H9 (cell line): ENCODE measurements around the gene LRP1. TPM values are rescaled to one million over a fixed set of nuclear protein-coding genes. Genes with fewer than 3 reads are reported as not detected.

Source experiments
- DNase-seq: peaks from one replicate; pipeline ENCODE4 v3.0.0-alpha.2; 2017
- H2AFZ ChIP-seq: one replicate; pipeline ENCODE4 v1.6.1; 2013; ENCODE audit warnings: mild to moderate bottlenecking, low read length, control low read depth, moderate library complexity
- H2AK5ac ChIP-seq: 2 replicates; pipeline ENCODE4 v1.6.1; 2013; ENCODE audit warnings: low read length, control low read depth, mixed read lengths; ENCODE audit not compliant: insufficient read length
- H2BK120ac ChIP-seq: one replicate; pipeline ENCODE4 v1.6.1; 2013; ENCODE audit warnings: low read depth, mild to moderate bottlenecking, low read length, control low read depth, inconsistent platforms; ENCODE audit not compliant: poor library complexity, severe bottlenecking
- H2BK12ac ChIP-seq: 2 replicates; pipeline ENCODE4 v1.6.1; 2013; ENCODE audit warnings: low read length, control low read depth, mixed read lengths, low read depth; ENCODE audit not compliant: insufficient read length
- H2BK15ac ChIP-seq: 2 replicates; pipeline ENCODE4 v1.6.1; 2013; ENCODE audit warnings: low read depth, low read length, control low read depth
- H2BK20ac ChIP-seq: one replicate; pipeline ENCODE4 v1.6.1; 2013; ENCODE audit warnings: low read depth, mild to moderate bottlenecking, low read length, control low read depth, inconsistent platforms; ENCODE audit not compliant: poor library complexity, severe bottlenecking
- H2BK5ac ChIP-seq: 2 replicates; pipeline ENCODE4 v1.6.1; 2013; ENCODE audit warnings: low read length, control low read depth, mixed read lengths; ENCODE audit not compliant: insufficient read length
- H3K14ac ChIP-seq: 2 replicates; pipeline ENCODE4 v1.6.1; 2013; ENCODE audit warnings: low read length, control low read depth; ENCODE audit not compliant: insufficient read depth
- H3K18ac ChIP-seq: 2 replicates; pipeline ENCODE4 v1.6.1; 2013; ENCODE audit warnings: low read depth, mild to moderate bottlenecking, mixed read lengths, low read length, control low read depth; ENCODE audit not compliant: insufficient read length
- H3K23ac ChIP-seq: 2 replicates; pipeline ENCODE4 v1.6.1; 2013; ENCODE audit warnings: low read length, control low read depth, mixed read lengths, low read depth; ENCODE audit not compliant: insufficient read length
- H3K23me2 ChIP-seq: 2 replicates; pipeline ENCODE4 v1.6.1; 2013; ENCODE audit warnings: low read depth, mild to moderate bottlenecking, mixed read lengths, low read length, control low read depth; ENCODE audit not compliant: insufficient read length, poor library complexity, severe bottlenecking
- H3K27ac ChIP-seq: 2 replicates; pipeline ENCODE4 v1.5.1; 2013; ENCODE audit warnings: low read length, control low read depth, mixed read lengths, low read depth; ENCODE audit not compliant: insufficient read length
- H3K27me3 ChIP-seq: 2 replicates; pipeline ENCODE4 v1.6.1; 2013; ENCODE audit warnings: low read length, control low read depth, inconsistent platforms; ENCODE audit not compliant: insufficient read depth
- H3K4ac ChIP-seq: 2 replicates; pipeline ENCODE4 v1.6.1; 2013; ENCODE audit warnings: low read depth, mild to moderate bottlenecking, control low read depth, inconsistent platforms, low read length, moderate library complexity
- H3K4me1 ChIP-seq: 2 replicates; pipeline ENCODE4 v1.6.1; 2013; ENCODE audit warnings: low read length, control low read depth, inconsistent platforms; ENCODE audit not compliant: insufficient read depth
- H3K4me2 ChIP-seq: 2 replicates; pipeline ENCODE4 v1.6.1; 2013; ENCODE audit warnings: low read length, control low read depth, mixed read lengths; ENCODE audit not compliant: insufficient read length, insufficient read depth
- H3K56ac ChIP-seq: 2 replicates; pipeline ENCODE4 v1.6.1; 2013; ENCODE audit warnings: low read depth, mild to moderate bottlenecking, mixed read lengths, low read length, control low read depth; ENCODE audit not compliant: insufficient read length
- H3K79me1 ChIP-seq: 2 replicates; pipeline ENCODE4 v1.6.1; 2013; ENCODE audit warnings: low read depth, mild to moderate bottlenecking, moderate library complexity, low read length, control low read depth, inconsistent platforms; ENCODE audit not compliant: insufficient read depth, poor library complexity, severe bottlenecking
- H3K79me2 ChIP-seq: 2 replicates; pipeline ENCODE4 v1.6.1; 2013; ENCODE audit warnings: low read length, control low read depth, inconsistent platforms; ENCODE audit not compliant: insufficient read depth
- H3K9ac ChIP-seq: 2 replicates; pipeline ENCODE4 v1.6.1; 2013; ENCODE audit warnings: low read length, control low read depth, mixed read lengths; ENCODE audit not compliant: insufficient read length; ENCODE audit errors: extremely low read depth
- H3K9me3 ChIP-seq: one replicate; pipeline ENCODE4 v1.6.1; 2013; ENCODE audit warnings: low read depth, low read length, inconsistent platforms; ENCODE audit not compliant: control insufficient read depth
- H3T11ph ChIP-seq: one replicate; pipeline ENCODE4 v1.6.1; 2013; ENCODE audit warnings: mild to moderate bottlenecking, low read length, control low read depth, inconsistent platforms
- H4K20me1 ChIP-seq: one replicate; pipeline ENCODE4 v1.6.1; 2013; ENCODE audit not compliant: control insufficient read depth, insufficient read length, insufficient read depth
- H4K5ac ChIP-seq: 2 replicates; pipeline ENCODE4 v1.6.1; 2013; ENCODE audit warnings: low read depth, mild to moderate bottlenecking, mixed read lengths, low read length, control low read depth; ENCODE audit not compliant: insufficient read length
- H4K8ac ChIP-seq: replicated peaks from 2 replicates; pipeline ENCODE4 v1.6.1; 2013; ENCODE audit warnings: low read length, control low read depth, mixed read lengths, low read depth; ENCODE audit not compliant: insufficient read length
- H4K91ac ChIP-seq: 2 replicates; pipeline ENCODE4 v1.6.1; 2013; ENCODE audit warnings: low read depth, mild to moderate bottlenecking, moderate library complexity, mixed read lengths, low read length, control low read depth; ENCODE audit not compliant: insufficient read length
- H3K27ac Mint-ChIP-seq, 3 experiments: 2 replicates in 2 of 3; 3 replicates in 1 of 3; pipeline ENCODE4 v1.8.0; 2020 to 2021; ENCODE audit warnings: mixed read lengths in 3 of 3, mild to moderate bottlenecking in 1 of 3, moderate library complexity in 1 of 3
- H3K27me3 Mint-ChIP-seq: 2 replicates; pipeline ENCODE4 v1.8.0; 2021; ENCODE audit warnings: low read depth, mild to moderate bottlenecking, moderate library complexity, mixed read lengths
- H3K36me3 Mint-ChIP-seq, 3 experiments: 2 replicates in 2 of 3; 3 replicates in 1 of 3; pipeline ENCODE4 v1.8.0; 2020 to 2021; ENCODE audit warnings: low read depth in 3 of 3, mixed read lengths in 3 of 3; ENCODE audit not compliant: insufficient read depth in 1 of 3
- H3K4me1 Mint-ChIP-seq, 2 experiments: 2 replicates each; pipeline ENCODE4 v1.8.0; 2020; ENCODE audit warnings: mixed read lengths in 2 of 2
- H3K4me3 Mint-ChIP-seq, 2 experiments: 2 replicates in 1 of 2; 3 replicates in 1 of 2; pipeline ENCODE4 v1.8.0; 2020 to 2021; ENCODE audit warnings: mild to moderate bottlenecking in 2 of 2, mixed read lengths in 2 of 2, moderate library complexity in 1 of 2
- H3K9me3 Mint-ChIP-seq, 2 experiments: 2 replicates in 1 of 2; 3 replicates in 1 of 2; pipeline ENCODE4 v1.8.0; 2020; ENCODE audit warnings: mild to moderate bottlenecking in 2 of 2, mixed read lengths in 2 of 2, moderate library complexity in 1 of 2
- WGBS: extraction: QIAGEN DNeasy Blood & Tissue Kit; methylation state at CpG from one replicate; pipeline ENCODE4 v1.1.7; 2013; ENCODE audit warnings: missing lambda C conversion rate, low lambda C conversion rate, mixed read lengths; ENCODE audit not compliant: insufficient read length; ENCODE audit errors: extremely low coverage; 5-methylcytosine and 5-hydroxymethylcytosine counted together
- total RNA-seq: library from RNA; stranded (reverse); gene quantifications from 2 replicates; pipeline ENCODE4 v1.2.1, GENCODE V29; 2021
- TF ChIP-seq, protein P1 (sequence below): fragments of 200-600 bp; sonication (generic); conservative IDR thresholded peaks from 3 replicates; pipeline ENCODE4 v1.8.0; 2021; ENCODE audit warnings: antibody characterized with exemption, mild to moderate bottlenecking

LRP1 gene
- total RNA-seq, 1 experiment from 2014 or later: 115 TPM

DNA sequence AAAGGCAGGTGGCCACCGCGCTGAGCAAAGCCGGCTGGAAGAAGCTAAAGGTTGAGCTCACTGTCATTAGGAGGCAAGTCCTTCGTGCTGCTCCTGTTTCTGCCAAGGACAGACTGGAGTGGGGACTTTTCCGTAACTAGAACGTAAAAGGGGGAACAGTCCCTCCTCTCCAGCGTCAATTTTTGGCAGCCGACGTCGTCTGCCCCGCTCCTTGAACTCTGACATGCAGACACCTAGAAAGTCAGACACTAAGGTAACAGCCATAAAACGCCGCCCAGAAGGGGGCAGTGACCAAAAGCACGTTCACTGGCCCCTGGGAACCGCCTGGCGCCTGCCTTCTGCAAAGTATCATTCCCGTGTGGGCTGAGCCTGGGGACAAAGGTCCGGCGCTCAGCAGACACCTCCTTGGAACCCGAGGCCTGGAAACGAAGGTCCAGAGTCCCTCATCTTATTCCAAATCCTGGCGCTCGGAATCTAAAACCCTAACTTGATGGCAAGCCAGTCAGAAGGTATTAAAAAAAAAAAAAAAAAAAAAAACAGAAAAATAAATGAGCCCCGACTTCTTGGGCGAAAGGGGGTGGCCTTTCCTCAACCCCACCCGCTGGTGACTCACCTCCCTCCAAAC, 1.1 kb upstream of the LRP1 start:
- Mint-ChIP-seq H3K36me3 (peaks cover 7 to 10% (median 7%) of the 10 kb centered on the region in 3 experiments), H3K4me1 (peaks cover 38 to 47% of the 10 kb centered on the region in 2 experiments), H3K9me3 (peaks cover 2 to 6% of the 10 kb centered on the region in 2 experiments; a peak in 3 of 5 replicates), H3K27me3 (no peaks in the 10 kb centered on the region; the same call in 1 of the 2 replicates), H3K27ac (peak overlapping the region in 1 of 3 experiments; percentile 91; a peak in 2 of 7 replicates), H3K4me3 (peak overlapping the region; percentile 86 to 91)
- Histone ChIP-seq H3K23me2 (peaks cover 4% of the 10 kb centered on the region), H2AFZ (no peak overlapping the region), H3K14ac (no peak overlapping the region; the same call in 1 of the 2 replicates), H2BK120ac (no peak overlapping the region), H2BK20ac (no peak overlapping the region), H4K91ac (no peak overlapping the region), H3K4ac (no peak overlapping the region), H3K79me1 (peaks cover 11% of the 10 kb centered on the region), H2BK5ac (no peak overlapping the region), H3K9ac (no peak overlapping the region), H4K5ac (no peak overlapping the region), H3K27ac (no peak overlapping the region), H3K18ac (no peak overlapping the region), H3K27me3 (no peaks in the 10 kb centered on the region), H2AK5ac (no peak overlapping the region), H4K20me1 (no peaks in the 10 kb centered on the region), H3K4me1 (peaks cover 17% of the 10 kb centered on the region), H3K79me2 (peaks cover 19% of the 10 kb centered on the region; the same call in 1 of the 2 replicates), H3T11ph (no peak overlapping the region), H4K8ac (no peak overlapping the region), H3K56ac (no peak overlapping the region), H2BK12ac (no peak overlapping the region), H3K4me2 (peak overlapping the region; percentile 75), H2BK15ac (no peak overlapping the region), H3K9me3 (no peaks in the 10 kb centered on the region), H3K23ac (no peak overlapping the region)
- WGBS: no CpG with 5 or more reads among the region's 26 CpGs
- TF ChIP-seq, protein P1, sequence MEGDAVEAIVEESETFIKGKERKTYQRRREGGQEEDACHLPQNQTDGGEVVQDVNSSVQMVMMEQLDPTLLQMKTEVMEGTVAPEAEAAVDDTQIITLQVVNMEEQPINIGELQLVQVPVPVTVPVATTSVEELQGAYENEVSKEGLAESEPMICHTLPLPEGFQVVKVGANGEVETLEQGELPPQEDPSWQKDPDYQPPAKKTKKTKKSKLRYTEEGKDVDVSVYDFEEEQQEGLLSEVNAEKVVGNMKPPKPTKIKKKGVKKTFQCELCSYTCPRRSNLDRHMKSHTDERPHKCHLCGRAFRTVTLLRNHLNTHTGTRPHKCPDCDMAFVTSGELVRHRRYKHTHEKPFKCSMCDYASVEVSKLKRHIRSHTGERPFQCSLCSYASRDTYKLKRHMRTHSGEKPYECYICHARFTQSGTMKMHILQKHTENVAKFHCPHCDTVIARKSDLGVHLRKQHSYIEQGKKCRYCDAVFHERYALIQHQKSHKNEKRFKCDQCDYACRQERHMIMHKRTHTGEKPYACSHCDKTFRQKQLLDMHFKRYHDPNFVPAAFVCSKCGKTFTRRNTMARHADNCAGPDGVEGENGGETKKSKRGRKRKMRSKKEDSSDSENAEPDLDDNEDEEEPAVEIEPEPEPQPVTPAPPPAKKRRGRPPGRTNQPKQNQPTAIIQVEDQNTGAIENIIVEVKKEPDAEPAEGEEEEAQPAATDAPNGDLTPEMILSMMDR: peak; percentile 44; the same call in 2 of the 3 replicates
- DNase-seq: peak; percentile 89
